Left kidney (tissue), 8 donors: ENCODE measurements around the gene OR14C36. TPM values are rescaled to one million over a fixed set of nuclear protein-coding genes. Genes with fewer than 3 reads are reported as not detected.
"Not testable (repeated sequence)": the region's sequence is repeated elsewhere in the genome, so short reads cannot be mapped to it uniquely, and the experiment has no call there.

Experiments used
- DNase-seq: peaks from one replicate; pipeline ENCODE4 v3.0.0-alpha.2; 2013
- long read RNA-seq, 8 donors: transcript quantifications; one replicate each; lab custom pipeline, GENCODE V29; 2026
- polyA plus RNA-seq: library from polyadenylated mRNA; unstranded; fragments of 120-200 nt; gene quantifications from one replicate; pipeline ENCODE4 v1.2.1, GENCODE V29; 2013; ENCODE audit not compliant: insufficient read length

The OR14C36 gene
- polyA plus RNA-seq = not detected
- long read RNA-seq, donor 1 = 0 reads
- long read RNA-seq, donor 2 = 0 reads
- long read RNA-seq, donor 3 = 0 reads
- long read RNA-seq, donor 4 = 0 reads
- long read RNA-seq, donor 5 = 0 reads
- long read RNA-seq, donor 6 = 0 reads
- long read RNA-seq, donor 7 = 0 reads
- long read RNA-seq, donor 8 = 0 reads

GRCh38 chr1:248348475-248348874, at the start of gene OR14C36:
TSS of gene OR14C36 (plus strand) at chr1:248348775. CDS start at chr1:248348775, 0 bp downstream.
- no peak for DNase-seq

GRCh38 chr1:248303324-248303723, 45.3 kb upstream of the OR14C36 start, which contains the start of gene OR2T12:
TSS of gene OR2T12 (minus strand) at chr1:248303424. CDS start at chr1:248295578, 7,846 bp downstream.
- DNase-seq = no peak

GRCh38 chr1:248305672-248306071, 42.9 kb upstream of the OR14C36 start:
- DNase-seq = not testable (repeated sequence)

- no peak for DNase-seq
Observed at GRCh38 chr1:248306103-248306502, 42.5 kb upstream of the OR14C36 start.

GRCh38 chr1:248306740-248307139, 41.8 kb upstream of the OR14C36 start:
- not testable (repeated sequence) for DNase-seq

GRCh38 chr1:248316796-248317195, 31.8 kb upstream of the OR14C36 start:
- no peak for DNase-seq

GRCh38 chr1:248324468-248324867, 24.1 kb upstream of the OR14C36 start, which contains the start of gene OR2M7:
TSS of gene OR2M7 (minus strand) at chr1:248324568. CDS start at chr1:248324568, 0 bp downstream.
- no peak for DNase-seq

- DNase-seq = no peak
Observed at GRCh38 chr1:248343451-248343850, 5.1 kb upstream of the OR14C36 start.

GRCh38 chr1:248359415-248359814, 10.8 kb downstream of the OR14C36 start:
- no peak for DNase-seq

- DNase-seq = no peak
Observed at GRCh38 chr1:248361121-248361715, 12.6 kb downstream of the OR14C36 start, which contains the start of gene OR2T4. TSS of gene OR2T4 (plus strand) at chr1:248361665. CDS start at chr1:248361665, 0 bp downstream.

- DNase-seq = no peak
Observed at GRCh38 chr1:248366609-248367008, 18.0 kb downstream of the OR14C36 start.

GRCh38 chr1:248372394-248372793, 23.8 kb downstream of the OR14C36 start:
- no peak for DNase-seq

- DNase-seq = no peak
Observed at GRCh38 chr1:248373761-248374160, 25.2 kb downstream of the OR14C36 start.

- no peak for DNase-seq
Observed at GRCh38 chr1:248375446-248375845, 26.9 kb downstream of the OR14C36 start, which contains the start of gene OR2T6. TSS of gene OR2T6 (plus strand) at chr1:248375746. CDS start at chr1:248387609, 11,863 bp downstream.

GRCh38 chr1:248376916-248377315, 28.3 kb downstream of the OR14C36 start:
- no peak for DNase-seq

- DNase-seq = no peak
Observed at GRCh38 chr1:248380854-248381253, 32.3 kb downstream of the OR14C36 start.

- no peak for DNase-seq
Observed at GRCh38 chr1:248388426-248388825, 39.9 kb downstream of the OR14C36 start.

- DNase-seq = no peak
Observed at GRCh38 chr1:248393050-248393449, 44.5 kb downstream of the OR14C36 start.

Other genes starting within 250 kb of the OR14C36 start
- gene OR2M5, start 203.6 kb upstream of the OR14C36 start, polyA plus RNA-seq = not detected
- gene OR2M2, start 174.0 kb upstream of the OR14C36 start, polyA plus RNA-seq = not detected
- 0.08 TPM for gene OR2M3, start 151.5 kb upstream of the OR14C36 start, polyA plus RNA-seq
- 0.07 TPM for gene OR2M4, start 117.4 kb upstream of the OR14C36 start, polyA plus RNA-seq
- not detected for gene OR2T33, start 70.8 kb upstream of the OR14C36 start, polyA plus RNA-seq
- 0.07 TPM for gene OR2T12, start 45.4 kb upstream of the OR14C36 start, polyA plus RNA-seq
- not detected for gene OR2M7, start 24.2 kb upstream of the OR14C36 start, polyA plus RNA-seq
- gene OR2T4, start 12.9 kb downstream of the OR14C36 start, polyA plus RNA-seq = not detected
- not detected for gene OR2T6, start 27.0 kb downstream of the OR14C36 start, polyA plus RNA-seq
- gene OR2T1, start 54.3 kb downstream of the OR14C36 start, polyA plus RNA-seq = not detected
- gene OR2T2, start 96.9 kb downstream of the OR14C36 start, polyA plus RNA-seq = not detected
- not detected for gene OR2T3, start 124.6 kb downstream of the OR14C36 start, polyA plus RNA-seq
- not detected for gene OR2T5, start 139.8 kb downstream of the OR14C36 start, polyA plus RNA-seq
- gene OR2G6, start 159.3 kb downstream of the OR14C36 start, polyA plus RNA-seq = 0.03 TPM
- not detected for gene OR2T29, start 214.0 kb downstream of the OR14C36 start, polyA plus RNA-seq
- not detected for gene OR2T34, start 226.0 kb downstream of the OR14C36 start, polyA plus RNA-seq
- 0.05 TPM for gene OR2T10, start 248.9 kb downstream of the OR14C36 start, polyA plus RNA-seq